Prostate gland (tissue), 2 donors: ENCODE measurements around the gene PRAF2.

Experiments used
- POLR2A ChIP-seq: fragments of 450-650 bp; IDR thresholded peaks from one replicate; pipeline ENCODE4 v1.6.1; 2016; ENCODE audit warnings: antibody characterized with exemption, mild to moderate bottlenecking
- POLR2AphosphoS5 ChIP-seq: sonication (generic); formaldehyde crosslinking; IDR thresholded peaks from one replicate; pipeline ENCODE4 v1.6.1; 2017; ENCODE audit warnings: antibody characterized with exemption
- TF ChIP-seq, protein P1 (sequence below), 4 experiments: fragments of 200-600 bp in 2 of 4; fragments of 450-650 bp in 2 of 4; sonication (generic) in 2 of 4; IDR thresholded peaks; 1 replicate in 3 of 4; 2 replicates in 1 of 4; pipeline ENCODE4 v1.5.1; 2016 to 2019; ENCODE audit warnings: antibody characterized with exemption in 4 of 4, mild to moderate bottlenecking in 2 of 4, moderate library complexity in 2 of 4

DNA sequence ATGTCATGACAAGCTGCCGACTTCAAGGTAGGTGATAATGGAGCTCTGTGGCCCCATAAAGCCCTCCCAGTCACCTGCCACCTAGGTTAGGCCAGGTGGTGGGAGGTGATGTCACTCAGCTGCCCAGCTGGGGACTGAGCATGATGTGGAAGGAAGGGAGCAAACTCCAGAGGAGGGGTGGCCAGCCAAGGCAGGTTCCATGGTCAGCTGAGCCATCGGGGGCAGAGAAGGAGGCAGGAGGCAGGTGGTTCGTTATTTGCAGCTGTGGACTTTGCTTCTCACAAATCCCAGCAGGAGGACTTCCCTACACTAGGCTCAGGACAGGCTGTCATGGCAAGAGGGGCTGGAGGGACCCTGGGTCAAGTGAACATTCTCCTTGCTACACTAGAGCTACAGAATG, 12.9 kb downstream of the PRAF2 start:
- TF ChIP-seq, protein P1, sequence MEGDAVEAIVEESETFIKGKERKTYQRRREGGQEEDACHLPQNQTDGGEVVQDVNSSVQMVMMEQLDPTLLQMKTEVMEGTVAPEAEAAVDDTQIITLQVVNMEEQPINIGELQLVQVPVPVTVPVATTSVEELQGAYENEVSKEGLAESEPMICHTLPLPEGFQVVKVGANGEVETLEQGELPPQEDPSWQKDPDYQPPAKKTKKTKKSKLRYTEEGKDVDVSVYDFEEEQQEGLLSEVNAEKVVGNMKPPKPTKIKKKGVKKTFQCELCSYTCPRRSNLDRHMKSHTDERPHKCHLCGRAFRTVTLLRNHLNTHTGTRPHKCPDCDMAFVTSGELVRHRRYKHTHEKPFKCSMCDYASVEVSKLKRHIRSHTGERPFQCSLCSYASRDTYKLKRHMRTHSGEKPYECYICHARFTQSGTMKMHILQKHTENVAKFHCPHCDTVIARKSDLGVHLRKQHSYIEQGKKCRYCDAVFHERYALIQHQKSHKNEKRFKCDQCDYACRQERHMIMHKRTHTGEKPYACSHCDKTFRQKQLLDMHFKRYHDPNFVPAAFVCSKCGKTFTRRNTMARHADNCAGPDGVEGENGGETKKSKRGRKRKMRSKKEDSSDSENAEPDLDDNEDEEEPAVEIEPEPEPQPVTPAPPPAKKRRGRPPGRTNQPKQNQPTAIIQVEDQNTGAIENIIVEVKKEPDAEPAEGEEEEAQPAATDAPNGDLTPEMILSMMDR (IDR thresholded peaks at IDR 0.05): no peak
- TF ChIP-seq POLR2A (no peak), POLR2AphosphoS5 (no peak)
